Peyer's patch (tissue), 4 donors: ENCODE results near the gene MEGF9. TPM values are rescaled to one million over a fixed set of nuclear protein-coding genes. Genes with fewer than 3 reads are reported as not detected.

ENCODE experiments used
- DNase-seq, 3 donors: peaks; one replicate each; pipeline ENCODE4 v3.0.0-alpha.2; 2017 to 2019
- H3K27ac ChIP-seq, 4 donors: fragments of 200-600 bp; sonication (generic); one replicate each; pipeline ENCODE4 v1.5.1; 2016 to 2019
- H3K27me3 ChIP-seq, 2 donors: fragments of 200-600 bp; sonication (generic); one replicate each; pipeline ENCODE4 v1.5.1; 2019
- H3K36me3 ChIP-seq, 3 donors: fragments of 200-600 bp; sonication (generic); one replicate each; pipeline ENCODE4 v1.5.1; 2016 to 2019
- H3K4me1 ChIP-seq, 4 donors: fragments of 200-600 bp; sonication (generic); one replicate each; pipeline ENCODE4 v1.5.1; 2016 to 2019
- H3K4me3 ChIP-seq, 4 donors: fragments of 200-600 bp; sonication (generic); 1 replicate in 3 of 4; 2 replicates in 1 of 4; pipeline ENCODE4 v1.5.1; 2016 to 2019; ENCODE audit warnings: mild to moderate bottlenecking in 1 of 4
- H3K9me3 ChIP-seq, 4 donors: fragments of 200-600 bp; sonication (generic); one replicate each; pipeline ENCODE4 v1.5.1; 2016 to 2019; ENCODE audit warnings: mild to moderate bottlenecking in 1 of 4
- CTCF ChIP-seq, 6 experiments: fragments of 450-650 bp in 4 of 6; fragments of 200-600 bp in 2 of 6; sonication (generic) in 1 of 6; IDR thresholded peaks; one replicate each; pipeline ENCODE4 v1.5.1; 2017 to 2019; ENCODE audit warnings: antibody characterized with exemption in 6 of 6, mild to moderate bottlenecking in 3 of 6, moderate library complexity in 1 of 6
- POLR2A ChIP-seq, 2 donors: fragments of 450-650 bp; IDR thresholded peaks; one replicate each; pipeline ENCODE4 v1.5.1; 2017; ENCODE audit warnings: antibody characterized with exemption in 2 of 2, mild to moderate bottlenecking in 2 of 2, moderate library complexity in 2 of 2
- total RNA-seq, 4 donors: library from RNA; depleted of rRNA; stranded (reverse); fragments of >200 nt; gene quantifications; one replicate each; pipeline ENCODE4 v1.1.0, GENCODE V29; 2016

MEGF9 gene
- total RNA-seq, 4 donors from 2014 or later = 8.1 to 15.1 (median 11.5) TPM

GRCh38 chr9:120583958-120584369 lies 130.3 kb downstream of the MEGF9 start:
- H3K36me3 ChIP-seq = no peaks in the 10 kb centered on the region
- no peak overlapping the region for H3K4me3 ChIP-seq
- peaks cover 0 to 8% (median 4%) of the 10 kb centered on the region in 4 donors for H3K4me1 ChIP-seq
- peak in 2 of 3 donors; percentile 28 to 69 for DNase-seq
- peaks cover 0 to 4% (median 0%) of the 10 kb centered on the region in 4 donors for H3K9me3 ChIP-seq
- no peak for TF ChIP-seq CTCF (IDR thresholded peaks at IDR 0.05)
- TF ChIP-seq POLR2A (IDR thresholded peaks at IDR 0.05) = no peak
- no peak overlapping the region for H3K27ac ChIP-seq
- no peaks in the 10 kb centered on the region for H3K27me3 ChIP-seq

DNA sequence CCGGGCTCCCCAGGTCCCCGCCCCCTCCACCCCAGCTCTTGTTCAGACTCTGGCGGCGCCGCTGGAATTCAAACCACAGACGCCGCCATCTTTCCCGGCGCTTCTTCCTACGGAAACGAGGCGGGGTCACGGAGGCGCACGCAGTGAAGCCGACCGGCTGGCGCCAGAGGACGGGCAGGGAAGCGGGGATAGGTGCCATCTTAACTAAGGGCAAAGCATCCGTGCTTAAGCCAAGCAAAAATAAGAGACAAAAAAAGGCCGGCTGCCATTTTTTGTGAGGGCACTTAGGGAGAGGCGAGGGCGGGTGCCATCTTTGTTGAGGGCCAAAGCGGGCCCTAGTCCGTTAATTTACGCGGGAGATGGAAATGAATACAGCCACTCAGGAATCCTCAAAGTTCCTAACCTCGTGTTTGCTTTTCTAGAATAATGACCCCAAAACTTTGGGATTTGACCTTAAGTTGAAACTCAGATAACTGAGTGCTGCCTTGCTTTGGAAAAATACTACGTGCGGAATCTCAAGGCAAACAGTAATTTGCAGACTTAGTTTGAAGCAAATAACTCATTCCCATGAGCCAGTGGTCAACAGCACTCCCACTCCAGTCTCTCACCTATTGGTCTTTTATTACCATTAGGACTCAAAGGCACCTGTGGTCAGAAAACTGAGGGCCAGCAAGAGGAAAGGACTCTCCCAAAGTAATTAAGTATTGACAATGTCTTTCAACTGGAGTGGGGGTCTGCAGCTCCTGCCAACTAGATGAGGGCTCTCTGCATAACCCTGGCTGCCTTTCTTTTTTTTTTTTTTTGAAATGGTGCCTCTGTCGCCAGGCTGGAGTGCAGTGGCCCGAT lies 134.0 kb downstream of the MEGF9 start, which contains the start of gene CDK5RAP2:
CDK5RAP2 (minus strand) TSS at position 117 of the 846 bp plus-strand sequence. CDS start 189 bp downstream, outside the sequence.
- peaks cover 0 to 4% (median 0%) of the 10 kb centered on the region in 4 donors for H3K9me3 ChIP-seq
- TF ChIP-seq POLR2A (IDR thresholded peaks at IDR 0.05) (no peak), CTCF (IDR thresholded peaks at IDR 0.05) (no peak)
- H3K27me3 ChIP-seq = no peaks in the 10 kb centered on the region
- H3K27ac ChIP-seq = peak within 1 kb of the TSS; percentile 62 to 86 (median 76)
- peaks cover 0 to 12% (median 5%) of the 10 kb centered on the region in 4 donors for H3K4me1 ChIP-seq
- no peaks in the 10 kb centered on the region for H3K36me3 ChIP-seq
- DNase-seq = peak; percentile 91 to 97 (median 91)
- H3K4me3 ChIP-seq = peak within 1 kb of the TSS; percentile 73 to 98 (median 93)

- no peak for DNase-seq
- Histone ChIP-seq H3K27me3 (no peaks in the 10 kb centered on the region), H3K27ac (peak overlapping the region; percentile 62 to 86 (median 76)), H3K4me3 (peak overlapping the region; percentile 73 to 98 (median 93)), H3K9me3 (peaks cover 0 to 4% (median 0%) of the 10 kb centered on the region in 4 donors), H3K36me3 (no peaks in the 10 kb centered on the region), H3K4me1 (peaks cover 0 to 12% (median 5%) of the 10 kb centered on the region in 4 donors)
- TF ChIP-seq POLR2A (IDR thresholded peaks at IDR 0.05) = no peak
- no peak for TF ChIP-seq CTCF (IDR thresholded peaks at IDR 0.05)
Measured at GRCh38 chr9:120579139-120580050, 134.9 kb downstream of the MEGF9 start.

DNA sequence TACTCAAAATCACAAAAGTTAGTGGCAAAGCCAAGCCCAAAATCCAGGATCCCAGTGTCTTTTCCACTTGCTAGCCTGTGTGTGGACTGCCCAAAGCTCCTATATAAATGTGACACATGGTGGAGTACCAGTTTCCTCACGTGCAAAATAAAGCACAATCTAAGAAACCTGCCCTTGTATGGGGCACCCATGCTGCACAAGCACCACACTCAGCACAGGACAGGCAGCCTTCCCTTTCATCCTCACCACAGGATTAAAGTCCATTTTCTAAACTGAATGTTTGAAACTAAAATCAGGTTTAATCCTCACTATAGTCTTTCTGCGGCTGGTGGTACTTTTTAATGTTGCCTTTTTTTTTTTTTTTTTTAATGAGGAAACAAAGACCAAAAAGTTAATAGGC lies 139.8 kb downstream of the MEGF9 start:
- no peaks in the 10 kb centered on the region for H3K27me3 ChIP-seq
- H3K4me3 ChIP-seq = no peak overlapping the region
- peaks cover 0 to 17% (median 3%) of the 10 kb centered on the region in 4 donors for H3K4me1 ChIP-seq
- peaks cover 0 to 21% (median 0%) of the 10 kb centered on the region in 3 donors for H3K36me3 ChIP-seq
- no peak for DNase-seq
- no peak overlapping the region for H3K27ac ChIP-seq
- no peak for TF ChIP-seq CTCF (IDR thresholded peaks at IDR 0.05)
- TF ChIP-seq POLR2A (IDR thresholded peaks at IDR 0.05) = no peak
- no peaks in the 10 kb centered on the region for H3K9me3 ChIP-seq

GRCh38 chr9:120572472-120572871 lies 141.8 kb downstream of the MEGF9 start:
- TF ChIP-seq CTCF (IDR thresholded peaks at IDR 0.05) (no peak), POLR2A (IDR thresholded peaks at IDR 0.05) (no peak)
- Histone ChIP-seq H3K9me3 (no peaks in the 10 kb centered on the region), H3K27ac (peak overlapping the region in 1 of 4 donors; percentile 25), H3K36me3 (peaks cover 0 to 39% (median 0%) of the 10 kb centered on the region in 3 donors), H3K4me3 (no peak overlapping the region), H3K4me1 (peaks cover 0 to 8% (median 0%) of the 10 kb centered on the region in 4 donors), H3K27me3 (no peaks in the 10 kb centered on the region)
- DNase-seq = no peak
